Trophoblast cell (in vitro differentiated cells and primary cell): Measurements from ENCODE around the gene ALKBH8.

ENCODE experiments used
- DNase-seq, 2 donors: peaks; one replicate each; pipeline ENCODE4 v3.0.0-alpha.2; 2016
- H2AFZ ChIP-seq: 2 replicates; pipeline ENCODE4 v1.6.1; 2013; ENCODE audit warnings: low read length, moderate library complexity, mild to moderate bottlenecking; ENCODE audit not compliant: insufficient read depth, poor library complexity
- H2AK5ac ChIP-seq: 2 replicates; pipeline ENCODE4 v1.6.1; 2013; ENCODE audit warnings: mild to moderate bottlenecking, low read length
- H2BK120ac ChIP-seq: 2 replicates; pipeline ENCODE4 v1.6.1; 2013; ENCODE audit warnings: low read length, mild to moderate bottlenecking, moderate library complexity; ENCODE audit not compliant: insufficient read depth, poor library complexity
- H2BK12ac ChIP-seq: 2 replicates; pipeline ENCODE4 v1.6.1; 2013; ENCODE audit warnings: mild to moderate bottlenecking, low read length, moderate library complexity
- H2BK5ac ChIP-seq: 2 replicates; pipeline ENCODE4 v1.6.1; 2013; ENCODE audit warnings: low read length, low read depth, moderate library complexity, mild to moderate bottlenecking; ENCODE audit not compliant: poor library complexity
- H3K14ac ChIP-seq: 2 replicates; pipeline ENCODE4 v1.6.1; 2013; ENCODE audit warnings: mild to moderate bottlenecking, low read length
- H3K18ac ChIP-seq: 2 replicates; pipeline ENCODE4 v1.6.1; 2013; ENCODE audit warnings: mild to moderate bottlenecking, low read length
- H3K23ac ChIP-seq: 2 replicates; pipeline ENCODE4 v1.6.1; 2013; ENCODE audit warnings: low read length
- H3K27ac ChIP-seq: 2 replicates; pipeline ENCODE4 v1.5.1; 2013; ENCODE audit warnings: low read depth, mild to moderate bottlenecking, inconsistent platforms, low read length, moderate library complexity
- H3K27me3 ChIP-seq: 2 replicates; pipeline ENCODE4 v1.6.1; 2013; ENCODE audit warnings: inconsistent platforms, mild to moderate bottlenecking, low read length, moderate library complexity; ENCODE audit not compliant: insufficient read depth
- H3K36me3 ChIP-seq, 2 experiments: 1 replicate in 1 of 2; 2 replicates in 1 of 2; pipeline ENCODE4 v1.6.1; 2013; ENCODE audit warnings: low read length in 2 of 2, mild to moderate bottlenecking in 2 of 2, moderate library complexity in 1 of 2; ENCODE audit not compliant: insufficient read depth in 2 of 2, control insufficient read depth in 1 of 2
- H3K4ac ChIP-seq: 2 replicates; pipeline ENCODE4 v1.6.1; 2013; ENCODE audit warnings: low read depth, mild to moderate bottlenecking, low read length, moderate library complexity
- H3K4me1 ChIP-seq, 2 experiments: 1 replicate in 1 of 2; 2 replicates in 1 of 2; pipeline ENCODE4 v1.6.1; 2013; ENCODE audit warnings: low read length in 2 of 2, mild to moderate bottlenecking in 2 of 2, moderate library complexity in 1 of 2; ENCODE audit not compliant: insufficient read depth in 2 of 2, control insufficient read depth in 1 of 2
- H3K4me2 ChIP-seq: 2 replicates; pipeline ENCODE4 v1.6.1; 2013; ENCODE audit warnings: inconsistent platforms, mild to moderate bottlenecking, low read length, moderate library complexity
- H3K4me3 ChIP-seq: 2 replicates; pipeline ENCODE4 v1.5.1; 2013; ENCODE audit warnings: mild to moderate bottlenecking, low read depth, low read length, inconsistent platforms
- H3K79me1 ChIP-seq: one replicate; pipeline ENCODE4 v1.6.1; 2013; ENCODE audit warnings: low read length
- H3K79me2 ChIP-seq: 2 replicates; pipeline ENCODE4 v1.6.1; 2013; ENCODE audit warnings: low read length, mild to moderate bottlenecking; ENCODE audit not compliant: control insufficient read depth, insufficient read depth, poor library complexity
- H3K9ac ChIP-seq: 2 replicates; pipeline ENCODE4 v1.6.1; 2013; ENCODE audit warnings: mild to moderate bottlenecking, low read length
- H3K9me3 ChIP-seq: 2 replicates; pipeline ENCODE4 v1.6.1; 2013; ENCODE audit warnings: low read depth, mild to moderate bottlenecking, control low read depth, inconsistent platforms, low read length; ENCODE audit not compliant: insufficient read depth
- H4K12ac ChIP-seq: 2 replicates; pipeline ENCODE4 v1.6.1; 2013; ENCODE audit warnings: low read depth, mild to moderate bottlenecking, low read length, moderate library complexity
- H4K8ac ChIP-seq: 2 replicates; pipeline ENCODE4 v1.6.1; 2013; ENCODE audit warnings: low read depth, mild to moderate bottlenecking, low read length, moderate library complexity
- H4K91ac ChIP-seq: one replicate; pipeline ENCODE4 v1.6.1; 2013; ENCODE audit warnings: low read depth, mild to moderate bottlenecking, low read length, moderate library complexity
- WGBS: extraction: QIAGEN DNeasy Blood & Tissue Kit; methylation state at CpG from one replicate; pipeline ENCODE4 v1.1.7; 2013; ENCODE audit warnings: missing lambda C conversion rate; ENCODE audit not compliant: insufficient read length, insufficient coverage; ENCODE audit errors: extremely low coverage; 5-methylcytosine and 5-hydroxymethylcytosine counted together

The ALKBH8 gene

GRCh38 chr11:107550304-107550703 is 15.2 kb downstream of the ALKBH8 start:
- WGBS = no CpG with 5 or more reads among the region's 4 CpGs

GRCh38 chr11:107549954-107550285 is 15.6 kb downstream of the ALKBH8 start:
- Histone ChIP-seq H4K91ac (no peak overlapping the region), H3K14ac (no peak overlapping the region), H3K4me2 (no peak overlapping the region), H3K79me1 (no peaks in the 10 kb centered on the region), H3K4me3 (no peak overlapping the region), H2BK120ac (no peak overlapping the region), H3K4ac (no peak overlapping the region), H2AFZ (no peak overlapping the region), H3K23ac (no peak overlapping the region), H3K79me2 (no peaks in the 10 kb centered on the region), H3K4me1 (no peaks in the 10 kb centered on the region), H3K27me3 (no peaks in the 10 kb centered on the region), H2BK5ac (no peak overlapping the region), H3K18ac (no peak overlapping the region), H2BK12ac (no peak overlapping the region), H3K9ac (no peak overlapping the region), H3K9me3 (no peaks in the 10 kb centered on the region), H4K8ac (no peak overlapping the region), H4K12ac (no peak overlapping the region), H3K27ac (no peak overlapping the region), H2AK5ac (no peak overlapping the region), H3K36me3 (peaks cover 0 to 5% of the 10 kb centered on the region in 2 experiments)
- WGBS = no CpG with 5 or more reads among the region's 2 CpGs
- no peak for DNase-seq

More at GRCh38 chr11:107550304-107550703, 15.2 kb downstream of the ALKBH8 start:
- no peak overlapping the region for H3K14ac ChIP-seq
- no peak overlapping the region for H4K12ac ChIP-seq
- H3K4ac ChIP-seq = no peak overlapping the region
- H3K23ac ChIP-seq = no peak overlapping the region
- H3K79me1 ChIP-seq = no peaks in the 10 kb centered on the region
- no peak overlapping the region for H2BK12ac ChIP-seq
- no peak overlapping the region for H4K8ac ChIP-seq
- no peak overlapping the region for H3K4me3 ChIP-seq
- no peak overlapping the region for H3K18ac ChIP-seq
- no peaks in the 10 kb centered on the region for H3K4me1 ChIP-seq
- no peak overlapping the region for H3K27ac ChIP-seq
- H4K91ac ChIP-seq = no peak overlapping the region
- no peak overlapping the region for H3K9ac ChIP-seq
- no peak overlapping the region for H2AK5ac ChIP-seq
- no peak for DNase-seq
- H3K36me3 ChIP-seq = peaks cover 0 to 5% of the 10 kb centered on the region in 2 experiments
- H3K9me3 ChIP-seq = no peaks in the 10 kb centered on the region
- no peak overlapping the region for H3K4me2 ChIP-seq
- H3K27me3 ChIP-seq = no peaks in the 10 kb centered on the region
- no peaks in the 10 kb centered on the region for H3K79me2 ChIP-seq
- H2BK120ac ChIP-seq = no peak overlapping the region
- no peak overlapping the region for H2AFZ ChIP-seq
- H2BK5ac ChIP-seq = no peak overlapping the region

GRCh38 chr11:107549253-107549953 is 16.1 kb downstream of the ALKBH8 start:
- Histone ChIP-seq H3K4me3 (no peak overlapping the region), H3K9ac (no peak overlapping the region), H3K9me3 (no peaks in the 10 kb centered on the region), H2AFZ (no peak overlapping the region), H2AK5ac (no peak overlapping the region), H3K36me3 (peaks cover 0 to 5% of the 10 kb centered on the region in 2 experiments), H3K18ac (no peak overlapping the region), H4K12ac (no peak overlapping the region), H3K79me1 (no peaks in the 10 kb centered on the region), H3K4me2 (no peak overlapping the region), H3K4me1 (no peaks in the 10 kb centered on the region), H4K91ac (no peak overlapping the region), H3K79me2 (no peaks in the 10 kb centered on the region), H2BK12ac (no peak overlapping the region), H3K27me3 (no peaks in the 10 kb centered on the region), H3K23ac (no peak overlapping the region), H2BK120ac (no peak overlapping the region), H3K14ac (no peak overlapping the region), H4K8ac (no peak overlapping the region), H2BK5ac (no peak overlapping the region), H3K27ac (no peak overlapping the region), H3K4ac (no peak overlapping the region)
- no CpG with 5 or more reads among the region's 6 CpGs for WGBS
- peak in 1 of 2 donors; percentile 80 for DNase-seq

- Histone ChIP-seq H2BK5ac (no peak overlapping the region), H3K14ac (no peak overlapping the region), H3K4me1 (no peaks in the 10 kb centered on the region), H3K18ac (no peak overlapping the region), H3K79me2 (no peaks in the 10 kb centered on the region), H2AFZ (no peak overlapping the region), H2AK5ac (no peak overlapping the region), H3K9me3 (no peaks in the 10 kb centered on the region), H4K91ac (no peak overlapping the region), H3K36me3 (peaks cover 0 to 5% of the 10 kb centered on the region in 2 experiments), H3K4me3 (no peak overlapping the region), H3K79me1 (no peaks in the 10 kb centered on the region), H4K8ac (no peak overlapping the region), H3K23ac (no peak overlapping the region), H2BK120ac (no peak overlapping the region), H3K4me2 (no peak overlapping the region), H2BK12ac (no peak overlapping the region), H3K27ac (no peak overlapping the region), H3K4ac (no peak overlapping the region), H3K9ac (no peak overlapping the region), H4K12ac (no peak overlapping the region), H3K27me3 (no peaks in the 10 kb centered on the region)
- WGBS = no CpG with 5 or more reads among the region's 4 CpGs
- DNase-seq = no peak
Observed at GRCh38 chr11:107547961-107548360, 17.6 kb downstream of the ALKBH8 start.
